ENCODE results near the gene MAP3K9.

The MAP3K9 gene

GRCh38 chr14:70789361-70789760 is 20.0 kb downstream of the MAP3K9 start:
- no peak overlapping the region for H3K9ac ChIP-seq (ENCODE audit: low read length in 5 of 5)
- H3K27me3 ChIP-seq (ENCODE audit: control insufficient read depth in 5 of 5, insufficient read depth in 4 of 5, low read length in 5 of 5): no peaks in the 10 kb centered on the region
- no peak overlapping the region for H3K4me3 ChIP-seq (ENCODE audit: low read depth in 1 of 5, low read length in 5 of 5)
- no peaks in the 10 kb centered on the region for H3K9me3 ChIP-seq (ENCODE audit: control insufficient read depth in 5 of 5, low read length in 5 of 5)
- H3K27ac ChIP-seq (ENCODE audit: low read depth, low read length): no peak overlapping the region
- no peaks in the 10 kb centered on the region for H3K4me1 ChIP-seq (ENCODE audit: control insufficient read depth in 5 of 5, insufficient read depth in 5 of 5, low read length in 5 of 5)
- H3K36me3 ChIP-seq (ENCODE audit: control insufficient read depth in 5 of 5, insufficient read depth in 5 of 5, low read length in 5 of 5): no peaks in the 10 kb centered on the region

GRCh38 chr14:70788898-70789297 is 20.4 kb downstream of the MAP3K9 start:
- Histone ChIP-seq H3K36me3 (ENCODE audit: control insufficient read depth in 5 of 5, insufficient read depth in 5 of 5, low read length in 5 of 5) (no peaks in the 10 kb centered on the region), H3K4me1 (ENCODE audit: control insufficient read depth in 5 of 5, insufficient read depth in 5 of 5, low read length in 5 of 5) (no peaks in the 10 kb centered on the region), H3K27me3 (ENCODE audit: control insufficient read depth in 5 of 5, insufficient read depth in 4 of 5, low read length in 5 of 5) (no peaks in the 10 kb centered on the region), H3K27ac (ENCODE audit: low read depth, low read length) (no peak overlapping the region), H3K9me3 (ENCODE audit: control insufficient read depth in 5 of 5, low read length in 5 of 5) (no peaks in the 10 kb centered on the region), H3K9ac (ENCODE audit: low read length in 5 of 5) (no peak overlapping the region), H3K4me3 (ENCODE audit: low read depth in 1 of 5, low read length in 5 of 5) (no peak overlapping the region)

GRCh38 chr14:70785556-70785955 is 23.8 kb downstream of the MAP3K9 start:
- Histone ChIP-seq H3K4me3 (ENCODE audit: low read depth in 1 of 5, low read length in 5 of 5) (no peak overlapping the region), H3K4me1 (ENCODE audit: control insufficient read depth in 5 of 5, insufficient read depth in 5 of 5, low read length in 5 of 5) (no peaks in the 10 kb centered on the region), H3K9ac (ENCODE audit: low read length in 5 of 5) (no peak overlapping the region), H3K36me3 (ENCODE audit: control insufficient read depth in 5 of 5, insufficient read depth in 5 of 5, low read length in 5 of 5) (no peaks in the 10 kb centered on the region), H3K9me3 (ENCODE audit: control insufficient read depth in 5 of 5, low read length in 5 of 5) (no peaks in the 10 kb centered on the region), H3K27me3 (ENCODE audit: control insufficient read depth in 5 of 5, insufficient read depth in 4 of 5, low read length in 5 of 5) (no peaks in the 10 kb centered on the region), H3K27ac (ENCODE audit: low read depth, low read length) (no peak overlapping the region)

GRCh38 chr14:70784886-70785285 is 24.4 kb downstream of the MAP3K9 start:
- Histone ChIP-seq H3K4me3 (ENCODE audit: low read depth in 1 of 5, low read length in 5 of 5) (no peak overlapping the region), H3K4me1 (ENCODE audit: control insufficient read depth in 5 of 5, insufficient read depth in 5 of 5, low read length in 5 of 5) (peaks cover 0 to 5% (median 2%) of the 10 kb centered on the region in 5 donors), H3K36me3 (ENCODE audit: control insufficient read depth in 5 of 5, insufficient read depth in 5 of 5, low read length in 5 of 5) (no peaks in the 10 kb centered on the region), H3K27me3 (ENCODE audit: control insufficient read depth in 5 of 5, insufficient read depth in 4 of 5, low read length in 5 of 5) (no peaks in the 10 kb centered on the region), H3K27ac (ENCODE audit: low read depth, low read length) (no peak overlapping the region), H3K9ac (ENCODE audit: low read length in 5 of 5) (no peak overlapping the region), H3K9me3 (ENCODE audit: control insufficient read depth in 5 of 5, low read length in 5 of 5) (no peaks in the 10 kb centered on the region)

- no peak overlapping the region for H3K27ac ChIP-seq (ENCODE audit: low read depth, low read length)
- H3K36me3 ChIP-seq (ENCODE audit: control insufficient read depth in 5 of 5, insufficient read depth in 5 of 5, low read length in 5 of 5): no peaks in the 10 kb centered on the region
- H3K4me1 ChIP-seq (ENCODE audit: control insufficient read depth in 5 of 5, insufficient read depth in 5 of 5, low read length in 5 of 5): peaks cover 0 to 14% (median 12%) of the 10 kb centered on the region in 5 donors
- no peaks in the 10 kb centered on the region for H3K9me3 ChIP-seq (ENCODE audit: control insufficient read depth in 5 of 5, low read length in 5 of 5)
- no peaks in the 10 kb centered on the region for H3K27me3 ChIP-seq (ENCODE audit: control insufficient read depth in 5 of 5, insufficient read depth in 4 of 5, low read length in 5 of 5)
- no peak overlapping the region for H3K4me3 ChIP-seq (ENCODE audit: low read depth in 1 of 5, low read length in 5 of 5)
- H3K9ac ChIP-seq (ENCODE audit: low read length in 5 of 5): no peak overlapping the region
These were observed 27.0 kb downstream of the MAP3K9 start for GRCh38 chr14:70782361-70782760.

- Histone ChIP-seq H3K9ac (ENCODE audit: low read length in 5 of 5) (no peak overlapping the region), H3K36me3 (ENCODE audit: control insufficient read depth in 5 of 5, insufficient read depth in 5 of 5, low read length in 5 of 5) (no peaks in the 10 kb centered on the region), H3K4me1 (ENCODE audit: control insufficient read depth in 5 of 5, insufficient read depth in 5 of 5, low read length in 5 of 5) (peaks cover 0 to 14% (median 12%) of the 10 kb centered on the region in 5 donors), H3K27me3 (ENCODE audit: control insufficient read depth in 5 of 5, insufficient read depth in 4 of 5, low read length in 5 of 5) (no peaks in the 10 kb centered on the region), H3K27ac (ENCODE audit: low read depth, low read length) (no peak overlapping the region), H3K4me3 (ENCODE audit: low read depth in 1 of 5, low read length in 5 of 5) (no peak overlapping the region), H3K9me3 (ENCODE audit: control insufficient read depth in 5 of 5, low read length in 5 of 5) (no peaks in the 10 kb centered on the region)
These were observed 28.8 kb downstream of the MAP3K9 start for GRCh38 chr14:70780396-70781075.

- H3K4me3 ChIP-seq (ENCODE audit: low read depth in 1 of 5, low read length in 5 of 5): no peak overlapping the region
- no peak overlapping the region for H3K9ac ChIP-seq (ENCODE audit: low read length in 5 of 5)
- no peaks in the 10 kb centered on the region for H3K27me3 ChIP-seq (ENCODE audit: control insufficient read depth in 5 of 5, insufficient read depth in 4 of 5, low read length in 5 of 5)
- no peak overlapping the region for H3K27ac ChIP-seq (ENCODE audit: low read depth, low read length)
- no peaks in the 10 kb centered on the region for H3K9me3 ChIP-seq (ENCODE audit: control insufficient read depth in 5 of 5, low read length in 5 of 5)
- no peaks in the 10 kb centered on the region for H3K36me3 ChIP-seq (ENCODE audit: control insufficient read depth in 5 of 5, insufficient read depth in 5 of 5, low read length in 5 of 5)
- peaks cover 0 to 14% (median 12%) of the 10 kb centered on the region in 5 donors for H3K4me1 ChIP-seq (ENCODE audit: control insufficient read depth in 5 of 5, insufficient read depth in 5 of 5, low read length in 5 of 5)
These were observed 29.6 kb downstream of the MAP3K9 start for GRCh38 chr14:70779667-70780066.

GRCh38 chr14:70776197-70776596 is 33.1 kb downstream of the MAP3K9 start:
- no peak overlapping the region for H3K4me3 ChIP-seq (ENCODE audit: low read depth in 1 of 5, low read length in 5 of 5)

GRCh38 chr14:70773182-70773862 is 36.0 kb downstream of the MAP3K9 start:
- Histone ChIP-seq H3K27me3 (ENCODE audit: control insufficient read depth in 5 of 5, insufficient read depth in 4 of 5, low read length in 5 of 5) (peaks cover 0 to 5% (median 0%) of the 10 kb centered on the region in 5 donors), H3K9me3 (ENCODE audit: control insufficient read depth in 5 of 5, low read length in 5 of 5) (no peaks in the 10 kb centered on the region), H3K4me3 (ENCODE audit: low read depth in 1 of 5, low read length in 5 of 5) (no peak overlapping the region), H3K27ac (ENCODE audit: low read depth, low read length) (no peak overlapping the region), H3K4me1 (ENCODE audit: control insufficient read depth in 5 of 5, insufficient read depth in 5 of 5, low read length in 5 of 5) (peaks cover 0 to 3% (median 0%) of the 10 kb centered on the region in 5 donors), H3K9ac (ENCODE audit: low read length in 5 of 5) (no peak overlapping the region), H3K36me3 (ENCODE audit: control insufficient read depth in 5 of 5, insufficient read depth in 5 of 5, low read length in 5 of 5) (no peaks in the 10 kb centered on the region)

More at GRCh38 chr14:70776197-70776596, 33.1 kb downstream of the MAP3K9 start:
- no peak overlapping the region for H3K27ac ChIP-seq (ENCODE audit: low read depth, low read length)
- H3K36me3 ChIP-seq (ENCODE audit: control insufficient read depth in 5 of 5, insufficient read depth in 5 of 5, low read length in 5 of 5): no peaks in the 10 kb centered on the region
- H3K9ac ChIP-seq (ENCODE audit: low read length in 5 of 5): no peak overlapping the region
- H3K4me1 ChIP-seq (ENCODE audit: control insufficient read depth in 5 of 5, insufficient read depth in 5 of 5, low read length in 5 of 5): peaks cover 0 to 14% (median 12%) of the 10 kb centered on the region in 5 donors
- peaks cover 0 to 5% (median 0%) of the 10 kb centered on the region in 5 donors for H3K27me3 ChIP-seq (ENCODE audit: control insufficient read depth in 5 of 5, insufficient read depth in 4 of 5, low read length in 5 of 5)
- H3K9me3 ChIP-seq (ENCODE audit: control insufficient read depth in 5 of 5, low read length in 5 of 5): no peaks in the 10 kb centered on the region

GRCh38 chr14:70771781-70772212 is 37.5 kb downstream of the MAP3K9 start:
- H3K4me1 ChIP-seq (ENCODE audit: control insufficient read depth in 5 of 5, insufficient read depth in 5 of 5, low read length in 5 of 5): peaks cover 0 to 3% (median 0%) of the 10 kb centered on the region in 5 donors
- no peaks in the 10 kb centered on the region for H3K9me3 ChIP-seq (ENCODE audit: control insufficient read depth in 5 of 5, low read length in 5 of 5)
- no peak overlapping the region for H3K9ac ChIP-seq (ENCODE audit: low read length in 5 of 5)
- H3K36me3 ChIP-seq (ENCODE audit: control insufficient read depth in 5 of 5, insufficient read depth in 5 of 5, low read length in 5 of 5): no peaks in the 10 kb centered on the region
- no peak overlapping the region for H3K27ac ChIP-seq (ENCODE audit: low read depth, low read length)
- peaks cover 0 to 5% (median 0%) of the 10 kb centered on the region in 5 donors for H3K27me3 ChIP-seq (ENCODE audit: control insufficient read depth in 5 of 5, insufficient read depth in 4 of 5, low read length in 5 of 5)
- H3K4me3 ChIP-seq (ENCODE audit: low read depth in 1 of 5, low read length in 5 of 5): no peak overlapping the region
